ENCODE data around the gene NEMP2. TPM values are rescaled to one million over a fixed set of nuclear protein-coding genes. Genes with fewer than 3 reads are reported as not detected.

The NEMP2 gene
- total RNA-seq, 2 experiments from 2014 or later = 17.2 to 19.5 TPM

GRCh38 chr2:190561094-190561493 is 26.6 kb upstream of the NEMP2 start:
- H3K27ac Mint-ChIP-seq = no peak overlapping the region
- TF ChIP-seq CTCF (IDR thresholded peaks at IDR 0.05) = no peak
- intact Hi-C loops (cut with micrococcal nuclease) = no loop called here
- CTCF ChIA-PET = interaction anchor here (1.0 kb wide), 1 partner anchor 66 kb away, joined by 4 read pairs; no protein-coding TSS in a partner anchor
- POLR2A ChIA-PET = no interaction called here
- peaks cover 19% of the 10 kb centered on the region for H3K4me1 Mint-ChIP-seq (ENCODE audit: low read depth)
- ATAC-seq (no peak), DNase-seq (no peak)
- H3K4me3 Mint-ChIP-seq = no peak overlapping the region
- H3K9me3 Mint-ChIP-seq = peaks cover 3% of the 10 kb centered on the region
- no peaks in the 10 kb centered on the region for H3K27me3 Mint-ChIP-seq
- H3K36me3 Mint-ChIP-seq (ENCODE audit: low read depth) = peaks cover 3% of the 10 kb centered on the region

- Mint-ChIP-seq H3K4me3 (no peak overlapping the region), H3K4me1 (ENCODE audit: low read depth) (peaks cover 13% of the 10 kb centered on the region), H3K27me3 (no peaks in the 10 kb centered on the region), H3K27ac (no peak overlapping the region), H3K9me3 (no peaks in the 10 kb centered on the region), H3K36me3 (ENCODE audit: low read depth) (peaks cover 3% of the 10 kb centered on the region)
- no peak for TF ChIP-seq CTCF (IDR thresholded peaks at IDR 0.05)
- DNase-seq = no peak
- ChIA-PET POLR2A (no interaction called here), CTCF (no interaction called here)
- ATAC-seq = no peak
- intact Hi-C loops (cut with micrococcal nuclease) = no loop called here
Observed at GRCh38 chr2:190554357-190555006, 20.0 kb upstream of the NEMP2 start.

- ATAC-seq (no peak), DNase-seq (no peak)
- POLR2A ChIA-PET = no interaction called here
- CTCF ChIA-PET = interaction anchor here (0.9 kb wide), 1 partner anchor 11 kb away, joined by 3 read pairs; no protein-coding TSS in a partner anchor
- TF ChIP-seq CTCF (IDR thresholded peaks at IDR 0.05) = no peak
- H3K9me3 Mint-ChIP-seq = no peaks in the 10 kb centered on the region
- intact Hi-C loops (cut with micrococcal nuclease) = no loop called here
- H3K27me3 Mint-ChIP-seq = no peaks in the 10 kb centered on the region
- H3K36me3 Mint-ChIP-seq (ENCODE audit: low read depth) = peaks cover 3% of the 10 kb centered on the region
- no peak overlapping the region for H3K4me3 Mint-ChIP-seq
- peaks cover 13% of the 10 kb centered on the region for H3K4me1 Mint-ChIP-seq (ENCODE audit: low read depth)
- H3K27ac Mint-ChIP-seq = no peak overlapping the region
Observed at GRCh38 chr2:190553254-190553653, 18.7 kb upstream of the NEMP2 start.

GRCh38 chr2:190551928-190552327 is 17.4 kb upstream of the NEMP2 start:
- Mint-ChIP-seq H3K27ac (no peak overlapping the region), H3K4me3 (no peak overlapping the region), H3K9me3 (no peaks in the 10 kb centered on the region), H3K27me3 (no peaks in the 10 kb centered on the region), H3K4me1 (ENCODE audit: low read depth) (peaks cover 13% of the 10 kb centered on the region), H3K36me3 (ENCODE audit: low read depth) (peaks cover 3% of the 10 kb centered on the region)
- TF ChIP-seq CTCF (IDR thresholded peaks at IDR 0.05) = no peak
- ChIA-PET CTCF (interaction anchor here (0.9 kb wide), 1 partner anchor 264 kb away, joined by 3 read pairs; no protein-coding TSS in a partner anchor), POLR2A (no interaction called here)
- intact Hi-C loops (cut with micrococcal nuclease) = no loop called here
- ATAC-seq (peak; percentile 79), DNase-seq (peak; percentile 14)

- H3K4me3 Mint-ChIP-seq = no peak overlapping the region
- POLR2A ChIA-PET = interaction anchor here (0.9 kb wide), 1 partner anchor 15 kb away, joined by 5 read pairs; the partner anchor contains the start of gene NEMP2
- H3K27ac Mint-ChIP-seq = no peak overlapping the region
- DNase-seq (no peak), ATAC-seq (no peak)
- peaks cover 13% of the 10 kb centered on the region for H3K4me1 Mint-ChIP-seq (ENCODE audit: low read depth)
- no peaks in the 10 kb centered on the region for H3K27me3 Mint-ChIP-seq
- H3K36me3 Mint-ChIP-seq (ENCODE audit: low read depth) = no peaks in the 10 kb centered on the region
- CTCF ChIA-PET = no interaction called here
- TF ChIP-seq CTCF (IDR thresholded peaks at IDR 0.05) = no peak
- no peaks in the 10 kb centered on the region for H3K9me3 Mint-ChIP-seq
- intact Hi-C loops (cut with micrococcal nuclease) = no loop called here
Observed at GRCh38 chr2:190550137-190550536, 15.6 kb upstream of the NEMP2 start.

Measured in activated CD8-positive, alpha-beta T cell treated with anti-CD3 and anti-CD28 coated beads for 36 hours (primary cell).